Right hindlimb (tissue), 1 donor: ENCODE measurements around the gene PPM1F.
A peak's percentile ranks its signal among the peaks of the same experiment; 100 is the strongest.

ENCODE experiments used
- DNase-seq: peaks from one replicate; pipeline ENCODE4 v3.0.0-alpha.2; 2018

The PPM1F gene

DNA sequence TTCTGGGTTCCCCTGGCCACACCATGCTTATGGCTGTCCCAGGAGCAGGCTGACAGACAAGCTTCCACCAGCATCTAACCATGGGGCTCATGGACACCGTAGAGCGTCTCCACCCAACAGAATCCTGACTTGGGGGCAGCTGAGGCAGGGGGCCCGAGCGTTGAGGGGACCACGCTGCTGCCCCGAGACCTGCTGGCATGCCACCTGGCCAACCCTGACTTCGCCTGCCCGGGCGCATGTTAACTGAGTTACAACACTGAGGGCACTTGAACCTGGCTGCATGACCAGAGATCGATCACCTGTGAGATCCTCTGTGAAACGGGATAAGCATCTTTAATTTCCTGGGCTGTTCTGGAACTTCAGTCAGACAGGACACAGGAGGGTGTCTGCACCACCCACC is 13.7 kb downstream of the PPM1F start:
- no peak for DNase-seq

DNA sequence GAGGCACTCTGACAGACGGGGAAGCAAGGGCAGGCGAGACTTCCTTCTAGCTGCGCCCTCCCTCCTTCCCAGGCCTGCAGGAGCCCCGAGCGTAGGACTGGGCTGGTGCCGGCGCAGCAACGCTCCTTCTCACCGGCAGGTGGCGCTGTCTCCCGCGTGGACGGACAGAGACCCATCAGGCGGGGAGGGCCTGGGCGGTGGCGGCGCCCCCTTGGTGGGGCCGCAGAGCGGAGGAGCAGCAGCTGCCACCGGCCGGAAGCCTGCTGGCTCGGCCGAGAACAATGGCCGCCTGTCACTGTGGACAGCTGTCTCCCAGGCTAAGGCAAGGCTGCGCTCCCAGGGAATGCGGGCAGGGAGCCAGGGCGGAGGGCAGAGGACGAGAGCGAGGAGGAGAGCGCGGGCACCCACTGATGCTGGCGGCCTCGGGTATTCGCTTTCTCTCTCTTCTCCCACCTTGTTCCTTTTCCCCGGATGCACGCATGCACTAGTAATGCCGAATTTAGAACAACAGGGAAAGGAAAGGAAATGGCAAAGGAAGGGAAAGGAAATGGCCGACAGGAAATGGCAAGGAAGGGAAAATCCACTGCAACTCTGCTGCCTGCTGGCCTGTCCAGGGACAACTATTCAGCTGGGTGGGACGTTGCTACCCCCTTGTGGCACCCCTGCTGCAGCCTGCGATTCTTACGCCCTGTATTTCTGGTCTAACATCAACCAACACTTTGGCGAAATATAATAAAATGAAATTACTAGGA is 14.4 kb downstream of the PPM1F start:
- DNase-seq: peak; percentile 96

DNA sequence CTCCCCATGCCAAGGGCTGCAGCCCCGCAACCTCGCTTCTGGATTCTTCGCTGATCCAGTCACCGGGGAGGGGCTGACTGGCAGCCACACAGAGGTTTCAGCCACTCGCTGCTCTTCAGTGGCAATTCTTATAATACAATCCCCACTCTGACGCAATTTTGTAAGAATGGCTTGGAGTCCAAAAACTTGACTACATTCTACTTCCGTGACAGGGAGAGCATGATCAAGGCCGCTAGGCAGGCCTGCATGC is 14.9 kb downstream of the PPM1F start:
- DNase-seq: no peak

DNA sequence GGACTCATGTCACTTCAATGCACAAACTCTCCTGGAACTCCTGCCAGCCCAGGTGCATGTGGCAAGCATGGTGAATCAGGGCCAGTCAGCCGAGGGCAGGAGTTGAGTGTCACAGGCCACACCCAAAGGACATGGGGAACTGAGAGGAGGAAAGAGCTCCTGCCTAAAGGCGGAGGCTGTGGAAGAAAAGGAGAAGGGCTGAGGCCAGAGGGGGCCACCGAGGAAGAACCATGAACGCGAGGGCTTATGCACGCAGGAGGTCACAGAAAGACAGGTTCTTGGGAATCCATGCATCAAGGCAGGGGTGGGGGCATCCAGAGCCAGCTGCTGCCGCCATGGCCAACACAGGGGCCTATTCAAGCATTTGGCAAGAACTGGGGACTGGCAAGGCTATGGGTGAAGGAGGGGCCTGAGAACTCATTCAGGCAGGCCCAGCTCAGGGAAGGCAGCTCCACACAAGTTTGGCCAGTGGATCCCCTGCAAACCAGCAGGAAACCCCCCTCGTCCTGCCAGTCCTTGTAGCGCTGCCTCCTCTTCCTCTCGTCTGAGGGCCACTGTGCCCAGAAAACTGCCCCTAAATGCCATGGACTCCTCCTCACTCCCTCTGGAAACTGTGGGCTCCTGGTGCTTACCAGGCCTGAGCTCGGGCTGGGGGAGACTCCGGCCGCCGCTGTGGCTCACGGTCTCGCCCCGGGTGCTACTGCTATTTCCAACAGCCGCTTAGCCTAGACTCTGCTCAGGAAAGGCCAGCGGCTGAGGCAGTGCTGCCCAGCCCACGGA is 15.4 kb downstream of the PPM1F start:
- DNase-seq: peak; percentile 78

DNA sequence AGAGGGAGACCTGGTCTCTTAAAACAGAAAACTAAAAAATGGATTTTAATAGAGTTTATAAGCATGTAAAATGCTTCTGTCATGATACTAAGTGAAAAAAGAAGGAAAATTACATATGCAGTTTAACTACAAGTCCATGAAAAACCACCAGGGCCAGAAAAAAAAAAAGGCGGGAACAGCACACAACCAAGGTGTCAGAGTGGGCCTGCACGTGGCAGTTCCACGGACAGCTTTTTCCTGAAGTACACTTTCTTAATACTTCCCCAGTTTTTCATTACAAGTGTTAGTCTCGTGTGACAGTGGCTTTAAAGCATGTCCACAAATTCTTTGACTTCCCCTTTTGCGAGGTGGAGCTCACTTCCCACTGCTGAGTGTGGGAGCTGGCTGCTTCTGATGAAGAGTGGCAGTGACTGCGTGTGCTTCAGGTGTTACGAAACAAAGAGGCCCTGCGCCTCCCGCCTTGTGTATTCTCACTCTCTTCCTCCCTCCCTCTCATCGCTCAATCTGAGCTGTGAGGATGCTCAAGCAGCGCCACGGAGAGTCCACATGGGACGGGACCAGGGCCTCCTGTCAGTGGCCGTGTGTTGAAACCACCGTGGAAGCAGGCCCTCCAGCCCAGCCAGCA is 16.4 kb downstream of the PPM1F start:
- no peak for DNase-seq

DNA sequence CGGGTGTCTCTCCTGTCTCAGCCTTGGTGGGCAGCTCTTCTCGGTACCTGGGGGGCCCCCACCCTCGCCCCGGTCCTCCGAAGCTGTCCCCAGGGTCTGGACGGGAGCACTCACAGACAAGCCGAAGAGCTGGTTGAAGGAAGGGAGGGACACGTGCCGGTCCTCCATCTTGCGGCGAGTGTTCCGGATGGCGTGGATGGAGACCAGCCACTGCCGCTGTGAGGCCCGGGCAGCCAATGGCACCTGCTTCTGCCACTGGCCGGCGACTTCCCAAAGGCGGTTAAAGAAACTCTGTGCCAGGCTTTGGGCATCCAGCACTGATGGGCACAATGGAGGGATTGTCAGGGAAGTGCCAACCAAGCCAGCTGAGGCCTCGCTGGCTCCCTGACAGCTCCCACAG is 18.7 kb downstream of the PPM1F start:
- no peak for DNase-seq

DNA sequence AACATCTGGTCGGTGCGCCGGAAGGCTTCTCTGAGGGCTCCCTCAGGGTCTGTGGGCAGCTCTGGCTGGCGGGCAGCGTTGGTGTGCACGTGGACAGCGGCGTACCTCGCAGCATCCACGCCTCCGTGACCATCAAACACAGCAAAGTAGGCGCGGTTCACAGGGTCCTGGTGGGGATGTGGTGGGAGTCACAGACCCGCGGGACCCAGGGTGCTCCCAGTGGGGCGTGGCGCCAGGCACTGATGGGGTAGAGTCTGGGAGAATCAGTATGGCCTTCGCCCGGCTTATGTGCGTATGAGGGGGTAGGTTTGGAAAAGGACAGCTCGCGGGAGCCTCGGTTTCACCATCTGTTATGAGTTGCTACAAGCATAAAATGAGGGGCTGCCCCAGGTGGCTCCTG is 19.2 kb downstream of the PPM1F start:
- no peak for DNase-seq

DNA sequence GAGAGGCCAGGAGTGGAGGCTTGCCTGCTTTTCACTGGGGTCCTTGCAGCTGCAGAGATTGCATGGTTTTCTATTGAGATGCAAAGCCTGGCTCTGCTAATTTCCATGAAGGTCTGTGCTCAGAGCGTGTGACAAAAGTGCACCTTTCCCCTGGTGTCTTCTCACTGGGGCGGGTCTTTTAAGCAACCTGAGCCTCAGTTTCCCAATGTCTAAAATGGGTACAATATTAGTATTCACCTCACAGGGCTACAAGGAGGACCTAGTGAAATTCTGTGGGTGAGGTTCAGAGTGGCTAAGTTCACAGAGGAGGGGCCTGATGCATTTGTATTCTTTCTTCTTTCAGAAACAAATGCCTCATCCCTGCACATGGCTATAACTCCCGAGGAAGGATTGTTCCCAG is 20.3 kb downstream of the PPM1F start:
- no peak for DNase-seq

DNA sequence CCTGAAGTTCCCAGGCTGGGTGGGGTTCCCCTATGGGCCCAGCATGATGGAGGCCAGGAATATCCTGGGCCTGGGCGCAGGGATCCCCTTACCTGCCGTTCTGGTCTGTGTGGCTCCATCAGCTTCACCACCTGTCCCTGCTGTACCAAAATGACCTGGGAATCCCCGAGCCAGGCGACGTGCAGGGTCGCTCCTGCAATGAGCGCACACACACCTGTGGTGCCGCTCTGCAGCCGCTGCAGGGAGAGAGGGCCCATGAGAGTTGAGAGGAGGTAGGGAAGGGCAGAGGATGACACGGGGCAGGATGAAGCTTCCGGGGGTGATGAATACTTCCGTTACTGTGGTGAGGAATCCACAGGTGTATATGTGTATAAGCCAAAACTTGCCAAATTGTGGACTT is 21.6 kb downstream of the PPM1F start:
- no peak for DNase-seq

DNA sequence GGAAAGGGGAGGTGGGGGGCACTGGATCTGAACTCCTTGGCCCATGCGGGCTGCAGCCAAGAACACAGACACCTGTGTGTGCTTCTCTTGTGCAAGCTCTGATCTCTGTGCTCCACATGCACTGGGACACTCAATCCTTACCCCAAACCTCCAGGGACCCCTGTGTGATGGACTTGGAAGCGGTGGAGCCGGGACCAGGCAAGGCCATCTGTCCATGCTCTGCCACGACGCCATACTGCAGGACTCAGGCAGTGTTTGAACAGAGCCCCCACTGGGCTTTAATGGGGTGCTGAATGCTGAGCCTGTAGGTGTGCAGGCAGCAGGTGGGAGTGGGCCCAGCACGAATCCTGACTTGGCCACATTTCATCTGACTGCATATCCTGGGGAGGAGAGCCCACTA is 23.4 kb downstream of the PPM1F start:
- DNase-seq: no peak

DNA sequence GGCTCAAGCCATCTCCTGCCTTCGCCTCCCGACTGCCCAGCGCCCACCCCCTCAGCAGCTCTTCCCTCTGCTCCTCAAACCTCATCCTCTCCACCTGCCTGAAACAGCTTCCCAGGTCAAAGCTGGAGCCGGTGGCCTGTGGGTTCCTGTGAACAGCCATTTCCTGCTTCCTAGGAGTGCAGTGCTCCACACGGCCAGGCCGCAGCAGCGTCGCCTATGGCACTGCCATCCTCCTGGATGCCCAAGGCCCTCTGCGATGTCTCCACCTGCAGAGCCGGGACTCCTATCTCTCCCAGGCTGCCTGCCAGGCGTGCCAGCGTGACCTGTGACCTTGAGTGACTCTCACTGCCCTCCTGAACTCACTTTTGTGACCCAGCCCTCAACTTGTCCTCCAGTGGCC is 24.6 kb downstream of the PPM1F start:
- DNase-seq: no peak

DNA sequence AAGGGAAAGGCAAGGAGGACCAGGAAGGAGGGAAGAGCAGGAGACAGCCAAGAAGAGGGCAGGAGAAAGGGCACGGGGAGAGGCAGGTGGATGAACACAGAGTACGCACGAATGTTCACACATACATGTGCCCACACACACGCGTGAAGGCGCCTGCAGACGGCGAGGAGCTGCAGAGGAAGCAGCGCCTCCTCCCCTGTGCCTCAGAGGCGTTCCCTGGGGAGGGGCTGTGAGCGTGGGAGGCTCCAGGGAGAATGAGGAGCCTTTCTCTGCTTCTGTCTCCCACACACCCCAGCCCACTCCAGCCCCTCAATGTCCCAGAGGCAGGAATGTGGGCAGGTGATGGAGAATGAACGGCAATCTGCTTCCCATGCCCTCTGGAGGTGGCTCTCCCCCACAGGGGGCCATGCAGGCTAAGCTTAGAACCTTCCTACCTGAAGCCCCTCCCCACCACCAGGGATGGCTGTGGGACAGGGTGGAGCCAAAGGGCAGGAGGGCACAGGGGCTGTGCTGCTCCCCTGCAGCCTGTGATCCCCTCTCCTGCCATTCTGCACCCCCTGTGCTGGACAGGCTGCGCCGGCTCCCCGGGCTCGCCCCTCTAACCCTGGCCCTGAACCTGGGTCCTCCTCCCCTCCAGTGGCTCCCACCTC is 25.3 kb downstream of the PPM1F start:
- DNase-seq: no peak

DNA sequence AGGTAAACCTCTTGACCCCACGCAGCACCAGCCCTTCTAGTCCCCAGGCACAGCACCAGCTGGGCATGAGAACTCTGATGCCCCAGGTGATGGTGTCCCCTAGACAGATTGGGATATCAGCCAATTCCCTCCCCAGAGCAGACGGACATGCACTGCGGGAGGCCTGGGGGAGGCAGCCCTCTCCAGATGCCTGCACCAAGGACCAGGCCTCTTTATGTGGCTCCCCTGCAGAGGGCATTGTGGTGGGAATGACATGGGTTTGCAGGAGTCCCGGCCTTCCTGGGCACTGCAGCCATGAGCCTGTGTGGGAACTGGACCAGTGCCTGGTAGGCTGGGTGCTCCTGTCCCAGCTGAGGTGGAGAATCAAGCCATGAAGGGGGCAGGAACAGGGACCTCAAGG is 25.9 kb downstream of the PPM1F start:
- no peak for DNase-seq

DNA sequence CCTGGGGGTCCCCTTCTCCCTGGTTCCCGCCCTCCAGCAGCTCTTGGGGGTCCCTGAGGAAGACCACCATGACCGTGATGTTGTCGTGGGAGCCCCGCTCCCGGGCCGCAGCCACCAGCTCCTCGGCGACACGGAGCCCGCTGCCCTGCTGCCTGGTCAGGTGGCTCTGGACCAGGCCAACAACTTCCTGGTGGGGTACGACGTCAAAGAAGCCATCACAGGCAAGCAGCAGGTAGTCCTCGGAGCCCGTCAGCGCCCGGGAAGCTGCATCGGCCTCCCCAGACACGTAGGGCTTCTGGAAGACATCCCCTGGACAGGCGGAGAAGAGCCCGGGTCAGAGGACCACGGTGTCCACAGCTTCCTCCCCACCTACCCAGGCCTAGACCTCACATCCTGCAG is 29.5 kb downstream of the PPM1F start:
- no peak for DNase-seq

DNA sequence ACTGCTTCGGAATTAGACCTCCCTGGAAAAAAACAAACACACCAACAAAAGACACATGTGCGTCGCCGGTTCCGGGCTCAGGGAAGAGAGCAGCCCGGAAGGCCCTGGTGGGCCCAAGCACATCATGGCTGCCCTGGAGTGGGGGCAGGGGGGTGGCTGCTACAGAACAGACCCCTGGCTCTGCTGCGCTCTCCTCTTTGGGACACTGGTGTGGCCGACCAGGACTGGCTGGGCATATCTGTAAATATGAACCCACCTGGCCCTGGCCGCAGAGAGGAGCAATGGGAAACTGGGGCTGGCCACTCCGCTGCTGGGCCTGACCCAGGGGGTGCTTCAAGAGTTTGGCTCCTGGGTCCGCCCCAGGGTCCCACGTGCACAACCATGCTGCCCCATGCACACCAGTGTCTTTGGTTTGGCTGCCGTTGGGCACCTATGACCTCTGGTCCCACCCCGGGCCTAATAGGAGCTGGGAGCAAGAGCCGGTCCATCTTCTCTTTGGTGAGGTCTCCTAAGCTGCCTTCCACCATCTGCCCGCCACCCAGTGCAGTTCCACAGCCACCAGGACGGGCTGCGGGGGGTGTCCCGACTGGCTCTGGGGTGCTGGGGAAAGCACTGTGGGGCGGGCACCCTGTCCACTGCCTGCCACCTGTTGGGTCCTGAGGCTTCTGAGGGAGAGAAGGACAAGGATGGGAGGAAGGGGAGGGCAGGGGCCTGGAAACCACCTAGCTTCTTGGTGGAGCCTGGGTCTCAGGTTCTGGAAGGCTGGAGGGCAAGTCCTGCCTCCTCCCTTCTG is 30.1 kb downstream of the PPM1F start:
- no peak for DNase-seq

DNA sequence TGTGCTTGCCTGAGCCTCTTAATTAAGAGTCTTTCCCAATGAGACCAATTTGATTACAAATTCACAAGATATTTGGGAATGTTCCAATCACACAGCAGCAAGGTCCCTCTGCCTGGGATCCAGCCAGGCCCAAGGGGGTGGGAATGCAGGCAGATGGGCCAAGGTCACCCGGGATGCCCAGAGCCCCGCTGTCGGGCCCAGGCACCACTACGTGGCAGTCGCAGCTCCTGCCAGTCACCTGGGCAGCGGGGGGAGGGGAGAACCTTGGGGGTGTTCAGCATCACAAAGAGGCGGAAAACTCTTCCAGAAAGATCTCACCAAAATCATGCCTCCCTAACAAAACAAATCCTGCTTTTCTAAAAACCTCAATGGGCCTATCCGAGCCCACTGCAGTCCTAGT is 30.9 kb downstream of the PPM1F start:
- DNase-seq: no peak

DNA sequence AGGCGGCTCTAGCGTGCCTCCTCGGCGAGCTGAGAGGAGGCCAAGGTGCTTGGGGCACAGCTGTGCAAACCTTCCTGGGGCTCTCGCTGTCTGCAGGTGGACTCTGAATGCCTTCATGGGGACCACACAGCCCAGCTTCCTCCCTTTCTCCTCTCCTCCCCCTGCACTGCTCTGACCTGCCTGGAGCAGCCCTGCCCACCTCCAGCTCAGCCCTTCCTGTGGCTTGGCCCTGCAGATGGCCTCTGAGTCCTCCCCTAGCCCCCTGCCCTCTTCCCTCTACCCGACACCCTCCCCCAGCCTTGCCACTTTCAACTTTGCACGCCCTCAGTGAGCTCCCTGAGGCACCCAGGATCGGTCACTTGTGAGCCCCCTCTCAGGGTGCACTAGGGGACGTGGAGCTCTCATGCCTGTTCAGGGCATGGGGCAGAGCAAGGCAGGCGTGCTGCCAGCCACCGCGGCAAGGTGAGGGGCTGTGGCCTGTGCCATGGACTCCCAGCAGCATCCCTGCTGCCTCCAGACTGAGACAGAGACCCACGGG is 31.4 kb downstream of the PPM1F start:
- no peak for DNase-seq

DNA sequence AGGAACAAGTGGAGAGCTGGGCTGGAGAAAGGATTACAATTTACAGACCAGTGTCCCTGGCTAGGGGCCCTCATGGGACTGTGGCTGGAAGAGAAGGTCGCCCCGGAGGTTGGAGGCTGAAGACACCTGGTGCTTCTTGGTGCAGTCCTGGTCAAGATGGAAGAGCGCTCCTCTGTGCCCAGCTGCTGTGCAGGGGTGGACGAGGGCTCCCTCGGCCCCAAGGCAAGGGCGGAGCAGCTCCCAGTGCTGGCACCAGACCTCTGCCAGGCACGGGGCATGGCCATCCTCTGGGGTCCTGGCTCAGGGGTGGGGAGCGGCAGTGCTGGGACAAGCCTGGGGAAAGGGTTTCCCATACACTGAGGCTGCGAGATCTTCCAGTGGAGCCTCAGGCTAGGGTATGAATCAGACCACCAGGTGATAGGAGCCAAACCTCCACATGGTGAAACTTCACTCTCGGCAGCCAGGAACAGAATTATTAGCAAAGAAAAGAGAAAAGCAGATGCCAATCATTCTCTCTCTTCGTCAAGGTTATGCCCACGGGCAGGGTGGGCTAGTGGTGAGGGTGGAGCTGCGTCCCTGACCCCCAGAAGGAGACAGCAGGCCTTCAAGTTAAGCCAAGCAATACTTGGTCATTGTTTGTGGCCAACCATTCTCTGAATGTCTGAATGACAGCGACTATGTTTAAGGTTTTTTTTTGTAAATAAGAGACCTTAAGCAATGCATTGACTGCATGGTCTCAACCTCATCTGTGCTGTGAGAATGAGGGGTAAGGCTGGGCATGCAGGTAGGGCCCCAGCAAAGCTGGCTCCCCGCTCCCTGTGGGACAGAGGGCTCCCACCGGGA is 32.1 kb downstream of the PPM1F start:
- DNase-seq: no peak

DNA sequence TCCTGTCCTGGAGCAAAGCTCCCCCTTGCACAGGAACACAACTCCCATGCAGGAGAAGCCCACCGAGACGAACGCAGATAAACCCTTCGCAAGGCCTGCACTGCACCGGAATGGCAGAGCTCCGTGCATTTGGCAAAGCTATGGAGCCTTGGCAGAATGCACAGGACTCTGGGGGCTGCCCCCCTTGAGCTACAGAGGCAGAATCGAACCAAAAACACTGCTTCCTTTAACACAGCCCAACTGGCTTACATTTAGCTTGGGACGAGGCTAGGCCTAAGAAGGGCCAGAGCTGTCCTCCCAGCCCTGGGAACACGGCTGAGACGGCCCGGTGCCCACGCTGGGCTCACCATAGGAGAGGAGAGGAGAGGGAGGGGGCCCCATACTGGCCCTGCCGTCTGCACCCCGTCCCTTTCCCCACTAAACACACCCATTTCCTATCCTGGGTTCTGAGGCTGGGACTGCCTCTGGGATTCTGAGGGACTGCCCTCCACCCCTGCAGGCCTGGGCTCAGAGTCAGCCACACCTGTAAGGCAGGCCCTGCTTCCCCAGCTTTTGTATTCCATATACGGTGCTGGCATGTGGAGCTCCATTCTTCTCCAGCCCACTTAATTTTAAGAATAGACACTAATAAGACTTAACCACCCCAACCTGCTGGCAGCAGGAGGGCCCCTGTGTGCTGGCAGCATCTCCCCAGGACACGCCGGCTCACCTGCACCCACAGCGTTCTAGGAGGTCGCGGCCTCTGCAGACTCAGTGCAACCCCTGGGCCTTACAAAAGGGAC is 32.9 kb downstream of the PPM1F start:
- DNase-seq: no peak

DNA sequence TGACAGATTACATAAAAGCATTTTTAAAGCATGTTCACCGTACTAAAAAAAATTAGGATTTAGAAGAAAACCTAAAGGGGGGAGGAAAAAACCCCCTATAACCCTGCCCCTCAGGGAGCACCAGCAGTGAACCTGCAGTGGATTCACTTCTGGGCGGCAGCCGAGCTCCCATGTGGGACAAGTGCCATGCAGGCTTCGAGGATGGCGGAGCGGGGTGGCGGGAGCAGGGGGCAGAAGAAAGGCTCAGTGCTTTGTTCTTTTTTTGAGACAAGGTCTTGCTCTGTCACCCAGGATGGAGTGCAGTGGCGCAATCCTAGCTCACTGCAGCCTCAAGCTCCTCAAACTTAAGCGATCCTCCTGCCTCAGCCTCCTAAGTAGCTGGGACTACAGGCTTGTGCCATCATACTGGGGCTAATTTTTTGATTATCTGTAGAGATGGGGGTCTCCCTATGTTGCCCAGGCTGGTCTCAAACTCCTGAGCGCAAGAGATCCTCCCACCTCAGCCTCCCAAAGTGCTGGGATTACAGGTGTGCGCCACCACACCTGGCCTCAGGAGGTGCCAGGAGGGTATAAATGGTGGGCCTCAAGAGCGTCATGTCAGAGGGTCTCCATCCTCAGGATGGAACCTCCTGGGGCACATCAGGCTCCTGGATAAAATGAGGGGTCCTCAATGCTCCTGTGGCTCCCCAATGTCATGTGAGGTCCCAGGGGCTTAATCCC is 34.0 kb downstream of the PPM1F start:
- no peak for DNase-seq

DNA sequence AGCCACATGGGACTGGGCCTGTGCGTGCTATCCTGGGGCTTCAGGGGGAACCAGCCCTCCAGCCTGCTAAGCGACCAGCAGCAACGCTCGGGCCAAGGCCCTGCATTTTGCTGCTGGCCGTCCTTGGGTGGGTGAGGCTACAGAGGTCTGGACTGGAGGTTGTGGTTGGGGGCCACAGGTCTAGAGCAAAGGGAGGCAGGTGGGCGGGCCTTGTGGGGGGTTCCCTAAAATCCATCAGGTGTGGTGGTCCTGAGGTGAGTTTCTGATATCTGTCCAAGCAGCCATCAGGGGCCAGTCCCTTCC is 34.7 kb downstream of the PPM1F start:
- DNase-seq: no peak
